Neuronal stem cell (in vitro differentiated cells): Measurements from ENCODE around the gene MATN3.

ENCODE experiments used
- DNase-seq: peaks from one replicate; pipeline ENCODE4 v3.0.0-alpha.2; 2013; ENCODE audit warnings: low spot score
- H2AFZ ChIP-seq: one replicate; pipeline ENCODE4 v1.6.1; 2013; ENCODE audit warnings: mild to moderate bottlenecking, low read length, inconsistent platforms
- H2AK5ac ChIP-seq: 2 replicates; pipeline ENCODE4 v1.6.1; 2013; ENCODE audit warnings: low read depth, mild to moderate bottlenecking, inconsistent platforms, low read length, moderate library complexity, mixed read lengths
- H2BK120ac ChIP-seq: 2 replicates; pipeline ENCODE4 v1.6.1; 2013; ENCODE audit warnings: low read depth, mild to moderate bottlenecking, inconsistent platforms, low read length, moderate library complexity, mixed read lengths
- H2BK12ac ChIP-seq: one replicate; pipeline ENCODE4 v1.6.1; 2013; ENCODE audit warnings: low read length, inconsistent platforms
- H2BK15ac ChIP-seq: 2 replicates; pipeline ENCODE4 v1.6.1; 2013; ENCODE audit warnings: mild to moderate bottlenecking, low read length, inconsistent platforms, mixed read lengths
- H2BK5ac ChIP-seq: one replicate; pipeline ENCODE4 v1.6.1; 2013; ENCODE audit warnings: inconsistent platforms, mild to moderate bottlenecking, low read length, moderate library complexity
- H3K14ac ChIP-seq: one replicate; pipeline ENCODE4 v1.6.1; 2013; ENCODE audit warnings: low read length, inconsistent platforms
- H3K18ac ChIP-seq: 2 replicates; pipeline ENCODE4 v1.6.1; 2013; ENCODE audit warnings: low read length, inconsistent platforms
- H3K23ac ChIP-seq: 2 replicates; pipeline ENCODE4 v1.6.1; 2013; ENCODE audit warnings: low read depth, mild to moderate bottlenecking, mixed read lengths, low read length, inconsistent platforms; ENCODE audit not compliant: poor library complexity
- H3K27ac ChIP-seq: replicated peaks from 3 replicates; pipeline ENCODE4 v1.5.1; 2013; ENCODE audit warnings: low read length, inconsistent platforms
- H3K27me3 ChIP-seq, 3 experiments: 2 replicates each; pipeline ENCODE4 v1.6.1; 2013; ENCODE audit warnings: low read length in 3 of 3, mild to moderate bottlenecking in 2 of 3, inconsistent platforms in 1 of 3, low read depth in 1 of 3, mixed read lengths in 1 of 3, moderate library complexity in 1 of 3; ENCODE audit not compliant: control insufficient read depth in 3 of 3, insufficient read depth in 3 of 3
- H3K36me3 ChIP-seq, 2 donors: replicated peaks in 1 of 2; 2 replicates each; pipeline ENCODE4 v1.6.1; 2013; ENCODE audit warnings: low read length in 2 of 2; ENCODE audit not compliant: control insufficient read depth in 2 of 2, insufficient read depth in 2 of 2
- H3K4ac ChIP-seq: 2 replicates; pipeline ENCODE4 v1.6.1; 2013; ENCODE audit warnings: inconsistent platforms, mild to moderate bottlenecking, low read length, moderate library complexity
- H3K4me1 ChIP-seq, 2 donors: 1 replicate in 1 of 2; 2 replicates in 1 of 2; pipeline ENCODE4 v1.6.1; 2013; ENCODE audit warnings: low read length in 2 of 2, low read depth in 1 of 2; ENCODE audit not compliant: control insufficient read depth in 2 of 2, insufficient read depth in 1 of 2
- H3K4me2 ChIP-seq: one replicate; pipeline ENCODE4 v1.6.1; 2013; ENCODE audit warnings: mild to moderate bottlenecking, low read length, inconsistent platforms; ENCODE audit not compliant: insufficient read depth, poor library complexity, severe bottlenecking
- H3K4me3 ChIP-seq, 2 donors: 2 replicates each; pipeline ENCODE4 v1.5.1; 2013; ENCODE audit warnings: low read length in 2 of 2, mild to moderate bottlenecking in 2 of 2, inconsistent platforms in 1 of 2, moderate library complexity in 1 of 2
- H3K79me1 ChIP-seq: one replicate; pipeline ENCODE4 v1.6.1; 2013; ENCODE audit warnings: low read depth, mild to moderate bottlenecking, inconsistent platforms, low read length, moderate library complexity
- H3K9ac ChIP-seq: one replicate; pipeline ENCODE4 v1.6.1; 2013; ENCODE audit warnings: mild to moderate bottlenecking, low read depth, low read length, inconsistent platforms; ENCODE audit not compliant: poor library complexity
- H3K9me3 ChIP-seq, 2 donors: replicated peaks in 1 of 2; 2 replicates each; pipeline versions ENCODE3 to v1.6.1; 2013; ENCODE audit warnings: low read length in 2 of 2, mild to moderate bottlenecking in 2 of 2, inconsistent platforms in 1 of 2, low read depth in 1 of 2, mixed read lengths in 1 of 2, moderate library complexity in 1 of 2; ENCODE audit not compliant: control insufficient read depth in 2 of 2, insufficient read depth in 1 of 2
- H4K8ac ChIP-seq: one replicate; pipeline ENCODE4 v1.6.1; 2013; ENCODE audit warnings: low read depth, mild to moderate bottlenecking, inconsistent platforms, low read length, moderate library complexity
- H4K91ac ChIP-seq: one replicate; pipeline ENCODE4 v1.6.1; 2013; ENCODE audit warnings: low read length, low read depth, mild to moderate bottlenecking, inconsistent platforms; ENCODE audit not compliant: poor library complexity
- WGBS, 2 donors: extraction: QIAGEN DNeasy Blood & Tissue Kit; methylation state at CpG; one replicate each; pipeline ENCODE4 v1.1.7; 2013; ENCODE audit warnings: missing lambda C conversion rate in 2 of 2, mixed read lengths in 1 of 2; ENCODE audit not compliant: insufficient read length in 2 of 2, insufficient replicate concordance in 1 of 2; ENCODE audit errors: extremely low coverage in 2 of 2; 5-methylcytosine and 5-hydroxymethylcytosine counted together

Gene MATN3

GRCh38 chr2:20005891-20006470 lies 6.5 kb downstream of the MATN3 start:
- Histone ChIP-seq H2BK120ac (no peak overlapping the region), H3K14ac (no peak overlapping the region), H2BK5ac (no peak overlapping the region), H3K23ac (peak overlapping the region; percentile 23), H3K9ac (no peak overlapping the region), H4K91ac (no peak overlapping the region), H3K36me3 (no peaks in the 10 kb centered on the region), H3K4me2 (no peak overlapping the region), H3K4me3 (no peak overlapping the region), H2AFZ (no peak overlapping the region), H3K27ac (no peak overlapping the region), H2AK5ac (no peak overlapping the region), H3K4ac (no peak overlapping the region), H4K8ac (no peak overlapping the region), H2BK15ac (no peak overlapping the region), H3K79me1 (no peaks in the 10 kb centered on the region), H3K4me1 (no peaks in the 10 kb centered on the region), H3K18ac (no peak overlapping the region), H3K27me3 (peaks cover 0 to 6% (median 2%) of the 10 kb centered on the region in 3 experiments), H3K9me3 (no peaks in the 10 kb centered on the region), H2BK12ac (no peak overlapping the region)
- WGBS, 2 donors: no CpG with 5 or more reads among the region's 17 CpGs
- DNase-seq: no peak

GRCh38 chr2:20005067-20005627 lies 7.3 kb downstream of the MATN3 start:
- Histone ChIP-seq H3K27ac (no peak overlapping the region), H3K36me3 (no peaks in the 10 kb centered on the region), H3K4me2 (no peak overlapping the region), H3K79me1 (no peaks in the 10 kb centered on the region), H2AFZ (no peak overlapping the region), H3K9me3 (no peaks in the 10 kb centered on the region), H3K18ac (no peak overlapping the region), H3K4ac (no peak overlapping the region), H2BK15ac (no peak overlapping the region), H2AK5ac (no peak overlapping the region), H4K8ac (no peak overlapping the region), H4K91ac (no peak overlapping the region), H3K27me3 (peaks cover 0 to under 1% (median 0%) of the 10 kb centered on the region in 3 experiments), H3K23ac (no peak overlapping the region), H3K4me3 (no peak overlapping the region), H2BK12ac (no peak overlapping the region), H3K14ac (no peak overlapping the region), H3K9ac (no peak overlapping the region), H2BK5ac (no peak overlapping the region), H2BK120ac (no peak overlapping the region), H3K4me1 (no peaks in the 10 kb centered on the region)
- no CpG with 5 or more reads among the region's 10 CpGs for WGBS, 2 donors
- no peak for DNase-seq

- Histone ChIP-seq H3K18ac (no peak overlapping the region), H3K4ac (no peak overlapping the region), H4K91ac (no peak overlapping the region), H3K27ac (no peak overlapping the region), H3K4me3 (no peak overlapping the region), H3K23ac (no peak overlapping the region), H3K9me3 (no peaks in the 10 kb centered on the region), H3K4me1 (no peaks in the 10 kb centered on the region), H2AFZ (no peak overlapping the region), H3K79me1 (no peaks in the 10 kb centered on the region), H3K36me3 (no peaks in the 10 kb centered on the region), H3K4me2 (no peak overlapping the region), H3K9ac (no peak overlapping the region), H2BK120ac (no peak overlapping the region), H2AK5ac (no peak overlapping the region), H2BK5ac (no peak overlapping the region), H4K8ac (no peak overlapping the region), H3K14ac (no peak overlapping the region), H2BK15ac (no peak overlapping the region), H3K27me3 (no peaks in the 10 kb centered on the region), H2BK12ac (no peak overlapping the region)
- WGBS, 2 donors: no CpG with 5 or more reads among the region's 2 CpGs
- DNase-seq: no peak
Observed at GRCh38 chr2:20001361-20001863, 11.1 kb downstream of the MATN3 start.

- Histone ChIP-seq H2BK12ac (no peak overlapping the region), H2BK5ac (no peak overlapping the region), H3K79me1 (peaks cover 7% of the 10 kb centered on the region), H3K9ac (no peak overlapping the region), H3K4me1 (peaks cover 0 to 4% of the 10 kb centered on the region in 2 donors), H3K36me3 (no peaks in the 10 kb centered on the region), H2BK15ac (no peak overlapping the region), H3K18ac (no peak overlapping the region), H2AK5ac (no peak overlapping the region), H3K4me3 (no peak overlapping the region), H2BK120ac (no peak overlapping the region), H3K23ac (no peak overlapping the region), H3K4ac (no peak overlapping the region), H3K14ac (no peak overlapping the region), H4K91ac (no peak overlapping the region), H4K8ac (no peak overlapping the region), H3K4me2 (no peak overlapping the region), H3K27me3 (no peaks in the 10 kb centered on the region), H3K9me3 (no peaks in the 10 kb centered on the region), H2AFZ (no peak overlapping the region), H3K27ac (no peak overlapping the region)
- DNase-seq: no peak
Observed at GRCh38 chr2:19993731-19994130, 18.7 kb downstream of the MATN3 start.
